OCI-LY3 (cell line): Measurements from ENCODE around the gene PSME2.

ENCODE experiments used
- H2AFZ ChIP-seq: fragments of 200-600, 300-600 bp; shearing (Covaris generic); 2 replicates; pipeline ENCODE4 v1.6.0; 2014; ENCODE audit warnings: antibody characterized with exemption, low read depth, low read length
- H3K27ac ChIP-seq: fragments of 200-600, 300-600 bp; sonication (generic); 2 replicates; pipeline ENCODE4 v1.5.1; 2014; ENCODE audit warnings: mild to moderate bottlenecking, low read length, moderate library complexity, mixed read lengths
- H3K27me3 ChIP-seq: fragments of 200-600, 300-600 bp; sonication (generic); 2 replicates; pipeline ENCODE4 v1.6.1; 2014; ENCODE audit warnings: low read depth, low read length, mixed read lengths
- H3K36me3 ChIP-seq: fragments of 200-600, 300-600 bp; sonication (generic); replicated peaks from 2 replicates; pipeline ENCODE3; 2014; ENCODE audit warnings: low read depth, low read length, mixed read lengths
- H3K4me1 ChIP-seq: fragments of 300-600, 200-600 bp; sonication (generic); 2 replicates; pipeline ENCODE4 v1.6.1; 2014; ENCODE audit warnings: low read length, mixed read lengths
- H3K4me2 ChIP-seq: fragments of 200-600, 300-600 bp; sonication (generic); 2 replicates; pipeline ENCODE4 v1.6.1; 2014; ENCODE audit warnings: low read length, mixed read lengths
- H3K4me3 ChIP-seq: fragments of 300-600, 200-600 bp; sonication (generic); 2 replicates; pipeline ENCODE4 v1.5.1; 2014; ENCODE audit warnings: antibody characterized with exemption, mild to moderate bottlenecking, low read length, moderate library complexity
- H3K79me2 ChIP-seq: fragments of 300-600, 200-600 bp; shearing (Covaris generic); 2 replicates; pipeline ENCODE4 v1.6.1; 2014; ENCODE audit warnings: mild to moderate bottlenecking, low read length, mixed read lengths
- H3K9ac ChIP-seq: fragments of 300-600, 200-600 bp; shearing (Covaris generic); 2 replicates; pipeline ENCODE4 v1.6.0; 2014; ENCODE audit warnings: mild to moderate bottlenecking, low read length, moderate library complexity
- H3K9me3 ChIP-seq: fragments of 200-600, 300-600 bp; shearing (Covaris generic); 2 replicates; pipeline ENCODE4 v1.6.1; 2014; ENCODE audit warnings: low read length, mixed read lengths; ENCODE audit not compliant: insufficient read depth
- H4K20me1 ChIP-seq: fragments of 200-600, 300-600 bp; sonication (generic); 2 replicates; pipeline ENCODE4 v1.6.1; 2016; ENCODE audit warnings: low read length, mixed read lengths; ENCODE audit not compliant: insufficient read depth
- CTCF ChIP-seq: fragments of 200-600, 300-600 bp; sonication (generic); IDR thresholded peaks from 2 replicates; pipeline ENCODE4 v1.5.1; 2014; ENCODE audit warnings: antibody characterized with exemption, low read length, low read depth
- EZH2phosphoT487 ChIP-seq: fragments of 200-600 bp; shearing (Covaris generic); IDR thresholded peaks from 2 replicates; pipeline ENCODE4 v1.6.1; 2018; ENCODE audit warnings: antibody characterized with exemption, mixed run types, low read depth

Gene PSME2

GRCh38 chr14:24098927-24099813 is 47.2 kb downstream of the PSME2 start:
- Histone ChIP-seq H3K79me2 (peaks cover 17% of the 10 kb centered on the region), H3K27me3 (no peaks in the 10 kb centered on the region), H3K9ac (no peak overlapping the region), H3K9me3 (no peaks in the 10 kb centered on the region), H4K20me1 (no peaks in the 10 kb centered on the region), H3K4me2 (no peak overlapping the region), H3K27ac (no peak overlapping the region), H2AFZ (no peak overlapping the region), H3K4me1 (peaks cover 8% of the 10 kb centered on the region), H3K4me3 (no peak overlapping the region), H3K36me3 (peaks cover 58% of the 10 kb centered on the region)
- no peak for TF ChIP-seq EZH2phosphoT487
- no peak for TF ChIP-seq CTCF

GRCh38 chr14:24098229-24098926 is 48.0 kb downstream of the PSME2 start:
- H3K9me3 ChIP-seq, result no peaks in the 10 kb centered on the region
- H3K36me3 ChIP-seq, result peaks cover 50% of the 10 kb centered on the region
- no peak overlapping the region for H3K27ac ChIP-seq
- no peak overlapping the region for H3K4me3 ChIP-seq
- H3K4me2 ChIP-seq, result no peak overlapping the region
- peaks cover 17% of the 10 kb centered on the region for H3K79me2 ChIP-seq
- no peak overlapping the region for H2AFZ ChIP-seq
- peaks cover 12% of the 10 kb centered on the region for H3K4me1 ChIP-seq
- no peaks in the 10 kb centered on the region for H4K20me1 ChIP-seq
- H3K9ac ChIP-seq, result no peak overlapping the region
- TF ChIP-seq CTCF (no peak), EZH2phosphoT487 (no peak)
- no peaks in the 10 kb centered on the region for H3K27me3 ChIP-seq

GRCh38 chr14:24096545-24097181 is 49.7 kb downstream of the PSME2 start:
- Histone ChIP-seq H2AFZ (no peak overlapping the region), H3K27me3 (no peaks in the 10 kb centered on the region), H3K4me1 (peaks cover 15% of the 10 kb centered on the region), H3K79me2 (peaks cover 17% of the 10 kb centered on the region), H3K9ac (no peak overlapping the region), H3K36me3 (peaks cover 37% of the 10 kb centered on the region), H3K4me2 (no peak overlapping the region), H4K20me1 (no peaks in the 10 kb centered on the region), H3K4me3 (no peak overlapping the region), H3K27ac (no peak overlapping the region), H3K9me3 (no peaks in the 10 kb centered on the region)
- TF ChIP-seq CTCF (no peak), EZH2phosphoT487 (no peak)
